GM18505 (cell line): ENCODE results near the gene LRRC75A.

Experiments used
- ATAC-seq: cut with Tn5 transposase; IDR thresholded peaks from one replicate; pipeline ENCODE4 v1.9.1; 2021; ENCODE audit not compliant: unreplicated experiment
- POLR2A ChIP-seq: IDR thresholded peaks from 4 replicates; pipeline ENCODE4 v1.6.1; 2011; ENCODE audit warnings: borderline replicate concordance; ENCODE audit not compliant: insufficient read depth, insufficient read length; ENCODE audit errors: extremely low read depth

Gene LRRC75A

DNA sequence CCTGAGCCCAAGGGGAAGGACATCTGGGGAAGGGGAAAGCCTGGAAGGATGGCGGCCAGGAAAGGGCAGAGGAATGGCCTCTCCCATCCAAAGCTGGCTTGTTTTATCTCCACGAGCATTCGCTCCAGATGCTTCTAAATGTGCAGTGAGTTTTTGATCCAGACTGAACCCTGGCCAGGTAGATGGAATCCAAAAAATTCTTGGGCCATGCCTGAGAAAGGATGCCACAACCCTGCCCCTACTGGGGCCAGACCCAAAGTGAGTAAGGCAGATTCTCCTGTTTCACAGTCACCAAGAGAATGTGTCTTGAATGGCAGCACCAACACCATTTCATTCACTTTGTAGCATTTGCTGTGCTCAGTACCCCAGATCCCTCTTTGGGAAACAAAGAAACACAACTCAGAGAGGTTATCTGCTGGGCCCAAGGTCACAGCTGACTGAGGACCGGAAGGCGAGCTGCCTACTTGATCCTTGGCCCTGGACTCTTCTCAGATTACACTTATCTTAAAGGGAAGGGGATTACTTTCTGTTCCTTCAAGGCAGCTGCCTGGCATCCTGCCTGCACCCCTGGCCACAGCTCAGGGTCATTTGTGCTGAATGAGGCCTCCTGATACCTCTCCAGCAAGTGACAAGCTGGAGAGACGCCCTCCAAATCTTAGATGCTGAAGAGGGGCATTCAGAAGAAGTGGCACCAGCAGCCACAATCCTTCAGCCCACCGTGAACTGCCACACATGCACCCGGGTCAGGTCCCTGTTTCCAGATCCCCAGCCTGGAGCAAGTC is 3.6 kb downstream of the LRRC75A start:
- TF ChIP-seq POLR2A, result no peak
- ATAC-seq, result no peak

DNA sequence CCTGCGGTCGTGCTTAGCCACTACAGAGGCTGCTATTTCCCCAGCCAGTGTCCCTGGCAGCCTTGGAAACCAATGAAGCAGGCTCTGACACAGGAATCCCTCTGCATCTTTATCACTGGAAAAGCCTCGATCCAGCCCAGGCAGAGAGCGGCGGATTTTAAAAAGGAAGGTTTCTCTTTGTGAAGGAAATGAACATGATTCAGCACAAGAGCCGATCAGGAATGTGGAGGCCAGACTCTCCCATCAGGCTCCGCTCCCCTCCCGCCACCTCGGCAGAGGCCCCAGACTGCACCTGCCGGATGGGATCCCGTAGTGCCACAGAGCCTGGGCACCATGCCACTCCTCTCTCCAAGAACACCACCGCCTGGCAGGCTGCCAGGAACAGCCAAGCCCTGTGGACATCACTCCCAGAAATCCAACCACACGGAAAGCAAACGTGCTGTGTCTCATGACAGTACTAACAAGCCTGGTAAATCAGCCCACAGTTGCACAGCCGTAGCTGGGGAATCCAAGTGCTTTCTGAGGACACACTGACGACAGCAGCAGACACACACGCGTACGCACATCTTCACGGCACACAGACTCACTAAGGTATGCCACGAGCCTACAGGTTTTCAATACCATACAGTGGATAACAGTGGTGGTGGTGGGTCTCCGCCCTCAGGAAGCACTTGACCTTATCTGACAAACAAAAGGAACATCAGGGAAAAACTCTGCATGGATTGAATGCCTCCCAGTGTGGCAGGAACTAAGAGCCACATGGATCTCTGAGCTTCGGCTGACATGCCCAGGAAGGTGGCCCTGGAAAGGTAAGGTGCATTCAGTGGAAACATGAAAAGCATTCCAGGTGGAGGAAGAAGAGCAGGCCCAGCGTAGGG is 5.4 kb downstream of the LRRC75A start:
- ATAC-seq, result no peak
- no peak for TF ChIP-seq POLR2A

DNA sequence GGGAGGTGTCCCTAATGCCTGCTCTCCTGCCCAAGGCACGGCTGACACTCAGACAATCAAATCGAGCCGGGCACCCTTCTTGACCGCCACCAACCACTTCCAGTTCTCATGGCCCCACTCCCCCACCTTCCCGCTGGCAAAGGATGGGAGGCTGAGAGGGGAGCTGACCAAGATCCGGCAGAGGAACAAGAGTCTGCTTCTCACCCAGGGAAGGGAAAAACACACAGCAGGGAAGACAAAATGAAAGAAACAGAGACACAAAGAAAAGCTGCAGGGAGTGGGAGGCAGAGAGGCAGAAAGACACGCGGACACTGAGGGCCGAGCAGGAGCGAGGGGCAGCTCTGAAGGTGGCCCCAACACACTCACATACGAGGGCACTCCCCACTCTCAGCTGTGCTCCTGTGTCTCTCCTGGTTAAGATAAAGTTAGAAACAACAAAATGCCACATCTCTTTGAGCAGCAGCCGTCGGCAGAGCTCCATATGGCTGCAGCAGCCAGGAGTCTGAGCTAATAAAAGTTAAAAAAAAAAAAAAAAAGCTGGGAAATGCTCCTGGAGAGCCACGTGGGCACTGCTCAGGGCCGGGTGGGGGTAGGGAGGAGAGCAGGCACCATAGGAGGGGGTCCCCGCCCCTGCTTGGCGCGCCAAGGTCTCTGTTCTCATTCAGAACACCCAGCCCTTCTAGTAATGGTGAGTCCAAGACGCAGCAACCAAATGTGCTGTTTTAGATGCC is 7.4 kb downstream of the LRRC75A start:
- ATAC-seq, result no peak
- no peak for TF ChIP-seq POLR2A

DNA sequence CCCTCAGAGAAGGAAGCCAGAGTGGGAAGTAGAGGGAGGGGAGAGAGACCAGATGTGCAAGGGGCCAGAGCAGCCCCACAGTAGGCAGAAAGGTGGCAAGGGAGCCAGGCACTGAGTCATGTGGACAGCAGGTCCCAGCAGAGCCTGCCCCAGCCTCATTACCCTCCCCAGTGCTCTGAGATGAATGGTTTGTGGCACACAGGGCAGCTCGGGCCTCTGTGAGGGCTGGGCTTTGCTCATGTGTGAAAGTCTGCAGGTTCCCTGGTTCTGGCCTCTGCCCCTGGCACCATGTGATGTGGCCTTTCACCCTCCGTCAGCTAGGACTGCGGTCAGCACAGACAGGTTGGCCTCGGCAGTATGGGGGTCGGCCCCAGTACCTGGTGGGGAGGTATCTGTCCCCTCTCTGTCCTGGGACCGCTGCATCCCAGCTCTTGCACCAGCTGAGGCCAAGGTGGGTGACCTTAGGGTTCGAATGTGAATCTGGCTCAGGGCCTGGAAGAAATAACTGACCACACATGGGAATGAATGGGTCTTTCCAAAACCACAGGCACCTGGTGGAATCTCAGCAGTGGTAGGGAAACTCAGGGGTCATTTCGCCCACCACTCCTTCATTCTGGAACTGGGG is 8.9 kb downstream of the LRRC75A start:
- ATAC-seq, result no peak
- TF ChIP-seq POLR2A, result no peak

DNA sequence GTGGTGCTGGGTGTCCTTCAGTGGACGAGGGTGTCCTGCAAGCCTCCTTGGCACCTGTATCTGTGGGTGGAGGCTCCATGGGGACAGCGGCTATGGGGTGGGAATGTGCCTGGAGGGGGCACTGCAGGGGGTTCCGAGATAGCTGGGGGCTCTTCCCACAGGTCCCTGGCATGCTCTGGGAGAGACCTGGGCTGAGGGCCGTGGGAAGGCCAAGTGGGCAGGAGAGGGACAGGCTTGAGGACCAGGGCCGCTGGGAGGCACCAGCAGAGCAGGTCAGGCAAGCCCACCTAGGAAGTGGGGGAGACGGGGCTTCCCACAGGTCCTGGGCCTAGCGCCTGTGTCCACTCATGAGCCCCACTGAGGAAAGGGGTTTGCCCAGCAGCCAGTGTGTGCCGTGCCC is 9.7 kb downstream of the LRRC75A start:
- no peak for ATAC-seq
- no peak for TF ChIP-seq POLR2A

DNA sequence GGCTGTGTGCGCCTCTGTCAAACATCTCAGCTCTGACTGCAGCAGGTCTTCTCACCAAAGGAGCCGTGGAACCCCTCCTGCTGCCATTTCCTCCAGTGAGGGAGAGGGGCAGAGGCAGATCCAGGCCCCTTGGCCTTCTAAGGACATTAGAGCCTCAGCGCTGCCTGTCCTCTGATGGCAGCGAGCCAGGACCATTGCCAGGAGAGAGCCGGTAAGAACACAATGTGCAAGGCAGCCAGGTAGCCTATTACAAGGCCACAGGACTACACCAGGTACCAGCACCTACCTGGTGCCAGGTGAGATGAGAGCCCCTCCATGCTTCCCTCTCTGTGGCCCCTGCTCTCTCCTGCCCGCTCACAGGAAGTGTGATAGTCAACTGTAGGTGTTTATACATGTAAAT is 11.0 kb downstream of the LRRC75A start:
- TF ChIP-seq POLR2A, result no peak

DNA sequence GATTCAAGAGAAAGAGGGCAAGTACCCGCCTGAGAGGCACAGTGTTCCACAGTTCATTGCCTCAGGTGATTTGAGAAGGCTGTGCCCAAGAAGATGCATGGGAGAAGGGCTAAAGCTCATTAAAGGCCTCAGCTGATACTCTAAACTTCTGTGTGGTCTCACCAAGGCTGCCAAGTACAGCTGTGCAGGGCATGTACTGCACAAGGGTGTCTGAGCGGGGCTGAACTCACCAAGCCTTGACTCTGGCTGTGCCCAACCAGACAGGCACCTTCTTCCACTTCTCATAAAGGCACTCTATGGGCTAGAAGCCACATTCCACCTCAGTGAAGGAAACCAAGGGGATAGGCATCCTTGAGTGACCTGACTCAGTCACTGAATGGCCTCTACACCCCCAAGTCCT is 12.7 kb downstream of the LRRC75A start:
- ATAC-seq, result no peak
- no peak for TF ChIP-seq POLR2A

More for the DNA sequence above, 11.0 kb downstream of the LRRC75A start:
- no peak for ATAC-seq

DNA sequence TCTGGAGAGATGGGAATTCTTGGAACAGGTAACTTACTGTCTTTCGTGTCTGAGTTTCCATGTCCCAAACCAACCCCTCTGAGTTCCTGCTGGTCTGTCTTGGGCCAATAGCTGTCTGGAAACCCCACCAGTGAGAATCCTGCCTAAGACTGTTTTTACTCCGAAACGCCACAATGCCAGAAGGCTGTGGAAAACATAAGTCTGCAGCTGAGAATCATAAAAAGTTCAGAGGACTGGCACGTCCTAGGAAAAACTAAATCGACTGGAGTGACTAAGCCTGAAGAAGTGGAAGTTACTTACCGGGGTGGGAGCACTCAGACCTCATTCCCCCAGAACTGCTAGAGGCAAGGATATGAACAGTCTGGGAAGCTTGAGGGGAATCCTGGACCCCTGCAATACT is 13.3 kb downstream of the LRRC75A start:
- ATAC-seq, result no peak
- no peak for TF ChIP-seq POLR2A

DNA sequence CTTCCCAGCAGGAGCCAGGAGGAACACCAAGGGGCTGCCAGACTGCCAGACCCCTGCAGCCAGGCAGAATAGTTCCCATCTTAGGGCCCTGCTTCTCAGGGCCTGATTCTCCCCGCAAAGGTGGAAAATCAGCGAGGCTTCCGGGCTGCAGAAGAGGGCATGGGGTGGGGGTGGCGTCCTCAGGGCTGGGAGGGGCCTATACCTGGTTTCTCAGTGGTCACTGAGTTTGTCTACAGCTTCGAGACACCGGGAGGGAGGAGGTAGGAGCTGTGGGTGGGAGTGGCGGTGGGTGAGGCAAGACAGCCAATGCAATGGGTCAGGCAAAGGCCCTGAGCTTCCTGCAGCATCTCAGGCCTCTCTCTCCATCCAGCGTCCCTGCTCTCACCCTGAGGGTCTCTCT is 14.3 kb downstream of the LRRC75A start:
- no peak for ATAC-seq
- no peak for TF ChIP-seq POLR2A

DNA sequence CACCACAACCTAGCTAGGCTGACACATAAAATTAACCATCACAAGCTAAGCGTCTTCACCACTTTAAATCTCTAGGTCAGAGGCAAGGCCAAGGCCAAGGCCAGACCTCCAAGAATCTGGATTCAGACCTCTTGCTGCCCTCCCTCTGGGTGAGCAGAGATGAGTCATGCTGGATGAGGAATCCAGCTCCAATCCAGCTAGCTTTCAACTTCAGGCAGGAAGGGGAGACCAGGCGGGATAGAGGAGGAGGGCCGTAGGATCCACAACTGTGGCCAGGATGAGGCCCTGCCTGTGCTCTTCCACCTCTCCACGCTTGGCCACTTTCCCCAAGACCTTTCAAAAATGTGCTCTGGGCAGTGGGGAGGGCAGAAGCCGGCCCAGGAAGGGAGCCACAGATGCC is 14.7 kb downstream of the LRRC75A start:
- no peak for TF ChIP-seq POLR2A
- ATAC-seq, result no peak

DNA sequence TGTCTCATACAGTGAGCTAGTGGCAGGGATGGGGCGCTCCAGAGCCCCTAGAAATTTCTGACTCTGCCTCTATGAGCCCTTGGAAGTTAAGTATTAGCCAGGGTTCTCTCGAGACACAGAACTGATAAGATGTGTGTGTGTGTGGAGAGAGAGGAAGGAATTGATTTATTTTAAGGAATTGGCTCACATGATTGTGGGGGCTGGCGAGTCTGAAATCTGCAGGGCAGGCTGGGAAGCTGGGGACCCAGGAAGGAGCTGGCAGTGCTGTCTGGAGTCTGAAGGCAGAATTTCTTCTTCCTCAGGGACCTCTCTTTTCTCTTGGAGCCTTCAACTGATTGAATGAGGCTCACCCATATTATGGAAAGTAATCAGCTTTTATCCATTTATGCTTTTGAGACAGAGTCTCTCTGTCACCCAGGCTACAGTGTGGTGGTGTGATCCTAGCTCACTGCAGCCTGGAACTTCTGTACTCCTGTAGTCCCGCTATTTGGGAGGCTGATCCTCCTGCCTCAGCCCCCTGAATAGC is 16.8 kb downstream of the LRRC75A start:
- TF ChIP-seq POLR2A, result no peak
- no peak for ATAC-seq

DNA sequence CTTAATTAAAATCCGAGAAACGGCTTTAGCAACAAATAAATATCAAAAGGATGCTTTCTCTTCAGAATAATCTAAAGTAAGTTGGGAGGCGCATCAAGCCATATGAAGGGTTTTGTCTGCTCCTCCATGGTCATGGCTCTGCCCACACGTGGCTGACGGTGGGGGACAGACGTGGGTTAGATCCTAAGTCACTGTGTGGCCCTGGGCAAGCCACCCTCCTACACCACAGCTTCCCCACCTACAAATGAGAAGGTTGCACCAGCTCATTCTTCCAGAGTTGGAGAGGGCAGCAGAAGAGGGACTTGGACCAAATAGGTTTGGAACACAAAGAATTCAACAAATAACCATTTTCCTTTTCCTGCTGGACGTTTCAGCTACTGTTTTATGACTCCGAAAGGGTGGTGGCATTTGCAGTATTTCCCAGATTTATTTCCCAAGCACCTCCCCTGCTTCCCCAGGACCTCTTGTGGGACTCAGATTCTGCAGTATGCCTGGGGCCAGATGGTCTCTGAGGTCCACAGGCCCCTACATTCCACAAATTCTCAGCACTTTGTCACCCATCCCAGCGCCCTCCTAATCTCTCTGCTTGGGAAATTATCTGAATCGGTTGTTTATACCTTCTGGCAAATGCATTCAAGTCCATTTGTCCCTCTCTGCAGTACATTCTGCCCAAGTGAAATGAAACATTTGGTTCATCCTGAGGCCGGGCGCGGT is 17.8 kb downstream of the LRRC75A start:
- ATAC-seq, result no peak
- TF ChIP-seq POLR2A, result no peak
